ENCODE measurements around the gene HK2.
"Not testable (repeated sequence)": the region's sequence is repeated elsewhere in the genome, so short reads cannot be mapped to it uniquely, and the experiment has no call there.

The HK2 gene

GRCh38 chr2:74835831-74836674, 2.1 kb downstream of the HK2 start:
- DNase-seq: no peak

DNA sequence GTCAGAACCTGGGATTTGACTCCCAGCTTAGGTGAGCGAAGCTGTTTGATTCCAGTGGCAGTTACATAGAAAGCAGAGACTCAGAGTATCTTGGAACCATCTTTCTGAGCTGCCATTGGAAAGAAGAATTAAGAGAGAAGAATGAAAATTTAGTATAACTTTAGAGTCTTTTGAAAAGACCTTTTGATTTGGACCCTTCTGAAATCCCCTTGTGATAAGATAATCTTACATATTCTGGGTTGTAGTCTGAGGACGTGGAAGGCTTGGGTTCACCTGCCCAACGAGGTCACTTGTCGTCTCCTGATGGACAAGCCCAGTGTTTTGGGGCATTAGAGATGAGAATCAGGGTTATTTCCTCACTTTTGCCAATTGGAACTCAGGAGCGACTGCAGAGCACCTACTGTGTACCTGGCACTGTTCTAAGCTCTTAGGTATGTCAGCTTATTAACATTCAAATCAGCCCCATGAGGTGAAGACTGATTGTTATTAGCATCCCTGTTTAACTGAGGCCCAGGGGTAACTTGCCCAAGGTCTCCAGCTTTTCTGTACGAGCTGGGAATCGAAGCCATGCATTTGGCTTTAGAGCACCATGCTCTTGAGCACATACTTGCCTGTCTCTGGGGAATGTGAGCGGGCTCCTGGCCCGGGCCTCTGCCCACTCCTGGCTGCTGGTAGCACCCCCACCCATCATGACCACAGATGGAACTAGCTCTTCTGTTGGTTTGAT, 2.9 kb downstream of the HK2 start:
- no peak for DNase-seq

- DNase-seq: no peak
These were observed 7.7 kb downstream of the HK2 start for GRCh38 chr2:74841641-74842040.

DNA sequence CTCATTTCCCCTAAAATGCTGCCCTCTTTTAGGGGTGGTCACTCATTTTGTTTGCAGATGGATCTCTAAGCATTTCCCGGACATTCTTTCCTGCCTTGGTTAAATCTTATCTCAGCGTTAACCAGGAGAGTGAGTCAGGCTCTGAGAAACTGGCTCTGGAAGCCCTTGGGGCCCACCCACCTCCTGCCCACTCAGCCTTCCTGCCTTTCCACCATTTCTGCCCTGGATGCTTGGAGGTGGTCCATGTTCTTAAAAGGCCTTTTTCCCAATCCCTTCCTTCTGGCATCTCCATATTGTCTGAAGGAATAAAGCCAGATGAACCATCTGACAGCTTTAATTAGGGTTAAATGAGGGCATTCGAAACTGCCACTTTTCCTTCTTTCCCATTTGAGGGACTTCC, 9.5 kb downstream of the HK2 start:
- no peak for DNase-seq

DNA sequence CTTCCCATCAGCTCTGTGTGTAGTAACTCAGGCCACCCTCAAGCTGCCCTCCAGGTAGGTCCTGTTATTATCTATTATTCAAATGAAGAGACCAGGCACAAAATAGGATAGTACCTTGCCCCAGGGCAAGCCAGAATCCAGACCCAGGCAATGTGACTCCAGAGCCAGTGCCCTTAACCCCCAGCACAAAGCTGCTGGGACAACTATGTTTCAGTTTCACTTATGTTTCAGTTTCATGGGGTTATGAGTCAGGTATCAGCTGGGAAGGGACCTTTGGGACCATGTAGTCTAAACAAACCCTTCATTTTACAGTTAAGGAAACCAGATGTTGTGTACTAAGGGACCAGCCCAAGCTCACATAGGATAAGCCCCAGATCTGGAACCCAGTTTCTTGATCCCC, 10.0 kb downstream of the HK2 start:
- peak; percentile 27 for DNase-seq

- DNase-seq: no peak
These were observed 10.8 kb downstream of the HK2 start for GRCh38 chr2:74844752-74845151.

DNA sequence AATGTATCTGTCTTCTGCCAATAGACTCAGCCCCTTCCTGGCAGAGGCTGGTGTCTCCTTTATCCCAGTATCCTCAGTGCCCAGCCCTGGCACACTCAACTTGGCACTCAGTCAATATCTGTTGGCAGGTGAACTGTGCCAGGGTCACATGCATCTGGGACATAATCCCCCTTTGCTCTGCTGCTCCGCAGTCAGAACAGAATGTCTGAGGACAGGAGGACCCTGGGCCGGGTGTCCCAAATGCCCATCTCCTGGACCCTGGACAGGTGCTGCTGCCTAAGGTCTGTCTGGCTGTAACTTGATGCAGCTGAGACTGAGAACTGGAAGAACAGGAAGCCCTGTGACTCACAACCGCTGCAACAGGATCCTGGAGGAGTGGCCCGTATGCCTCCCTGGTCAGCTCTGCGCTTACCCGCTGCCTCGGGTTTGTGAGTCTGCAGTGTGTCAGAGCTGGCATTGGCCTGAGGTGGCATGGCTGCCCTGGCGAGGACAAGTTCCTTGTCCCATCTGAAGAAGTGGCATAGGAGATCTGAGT, 11.4 kb downstream of the HK2 start:
- peak; percentile 65 for DNase-seq

DNA sequence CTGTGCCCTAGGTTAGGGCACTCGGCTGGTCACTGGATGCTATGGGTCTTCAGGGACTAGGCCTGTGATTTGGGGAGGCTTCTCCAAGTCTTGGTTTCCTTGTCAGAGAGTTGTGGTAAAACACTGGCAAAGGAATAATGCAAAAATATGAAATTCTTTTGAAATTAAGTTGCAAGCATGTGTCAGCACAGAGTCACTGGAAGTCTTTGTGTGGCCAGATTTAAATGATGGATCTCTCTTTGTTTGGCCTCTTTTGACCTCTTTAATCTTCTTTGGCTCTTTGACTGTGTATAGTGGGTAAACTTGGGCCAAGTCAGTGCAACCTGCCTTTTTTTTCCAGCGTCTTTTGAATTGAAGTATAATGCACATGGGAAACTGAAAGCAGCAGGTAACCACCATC, 12.1 kb downstream of the HK2 start:
- no peak for DNase-seq

DNA sequence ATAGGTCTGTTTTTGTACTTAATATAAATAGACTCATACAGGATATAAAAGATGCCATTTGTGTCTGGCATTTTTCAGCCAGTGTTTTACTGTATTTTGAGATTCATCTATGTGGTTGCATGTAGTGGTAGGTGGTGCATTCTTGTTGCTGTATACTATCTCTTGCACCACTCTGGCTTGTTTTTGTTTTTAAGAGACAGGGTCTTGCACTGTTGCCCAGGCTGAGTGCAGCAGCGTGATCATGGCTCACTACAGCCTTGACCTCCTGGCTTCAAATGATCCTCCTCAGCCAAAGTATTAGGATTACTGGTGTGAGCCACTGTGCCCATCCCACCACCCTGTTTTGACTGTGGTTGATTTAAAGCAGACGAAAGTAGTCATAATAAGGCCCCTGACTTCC, 12.6 kb downstream of the HK2 start:
- DNase-seq: no peak

GRCh38 chr2:74847070-74847858, 13.3 kb downstream of the HK2 start:
- DNase-seq: no peak

GRCh38 chr2:74849228-74849892, 15.4 kb downstream of the HK2 start:
- DNase-seq: no peak

DNA sequence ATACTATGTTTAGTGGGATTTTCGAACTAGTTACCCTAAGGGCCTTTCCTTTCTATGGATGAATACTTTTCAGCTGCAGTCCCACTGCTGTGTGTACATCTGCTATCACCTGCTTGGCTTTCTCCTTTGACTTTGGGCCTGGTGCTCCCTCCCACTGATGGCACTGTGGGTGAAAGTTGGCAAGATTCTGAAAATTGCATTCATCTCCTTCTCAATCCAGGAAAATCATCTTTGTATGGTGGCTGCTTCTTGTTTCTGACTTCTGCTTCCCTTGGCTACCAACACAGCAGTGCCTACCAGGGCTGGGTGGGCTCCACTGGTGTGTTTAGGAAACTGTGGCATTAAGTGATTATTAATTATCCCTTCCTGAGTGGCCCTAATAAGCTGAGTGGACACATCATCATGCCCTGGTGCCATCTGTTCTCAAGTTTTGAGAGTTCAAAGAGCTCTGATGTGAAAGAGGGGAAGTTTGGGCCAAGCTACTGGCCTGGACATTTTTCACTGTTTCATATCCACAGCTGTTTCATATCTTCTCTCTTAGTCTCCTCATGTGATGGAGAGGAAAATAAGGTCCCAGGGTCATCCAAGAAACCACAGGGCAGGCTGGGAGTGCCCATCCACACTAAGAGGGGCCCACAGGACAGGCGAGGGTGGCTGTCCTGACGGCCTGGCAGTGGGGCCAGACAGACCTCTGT, 16.7 kb downstream of the HK2 start:
- DNase-seq: no peak

GRCh38 chr2:74851191-74851566, 17.3 kb downstream of the HK2 start:
- DNase-seq: no peak

GRCh38 chr2:74853360-74853759, 19.4 kb downstream of the HK2 start:
- not testable (repeated sequence) for DNase-seq

DNA sequence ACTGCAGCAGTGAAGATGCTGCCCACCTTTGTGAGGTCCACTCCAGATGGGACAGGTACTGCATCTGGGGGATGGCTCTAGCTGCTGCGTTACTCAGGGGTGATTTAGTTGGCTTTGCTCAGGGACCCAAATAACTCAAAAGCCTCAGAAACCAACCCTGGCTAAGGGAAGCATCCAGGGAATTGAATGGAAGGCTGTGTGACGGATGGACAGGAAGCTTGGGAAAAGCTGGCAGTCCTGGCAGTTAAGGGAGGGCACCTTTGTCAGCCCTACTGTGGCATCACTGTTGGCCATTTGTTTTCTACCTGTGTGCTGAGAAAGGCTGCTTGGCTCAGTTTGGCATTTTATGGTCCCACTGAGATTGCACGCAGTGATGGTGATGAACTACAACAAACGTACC, 20.5 kb downstream of the HK2 start:
- no peak for DNase-seq

- DNase-seq: not testable (repeated sequence)
These were observed 21.3 kb downstream of the HK2 start for GRCh38 chr2:74855114-74855707.

DNA sequence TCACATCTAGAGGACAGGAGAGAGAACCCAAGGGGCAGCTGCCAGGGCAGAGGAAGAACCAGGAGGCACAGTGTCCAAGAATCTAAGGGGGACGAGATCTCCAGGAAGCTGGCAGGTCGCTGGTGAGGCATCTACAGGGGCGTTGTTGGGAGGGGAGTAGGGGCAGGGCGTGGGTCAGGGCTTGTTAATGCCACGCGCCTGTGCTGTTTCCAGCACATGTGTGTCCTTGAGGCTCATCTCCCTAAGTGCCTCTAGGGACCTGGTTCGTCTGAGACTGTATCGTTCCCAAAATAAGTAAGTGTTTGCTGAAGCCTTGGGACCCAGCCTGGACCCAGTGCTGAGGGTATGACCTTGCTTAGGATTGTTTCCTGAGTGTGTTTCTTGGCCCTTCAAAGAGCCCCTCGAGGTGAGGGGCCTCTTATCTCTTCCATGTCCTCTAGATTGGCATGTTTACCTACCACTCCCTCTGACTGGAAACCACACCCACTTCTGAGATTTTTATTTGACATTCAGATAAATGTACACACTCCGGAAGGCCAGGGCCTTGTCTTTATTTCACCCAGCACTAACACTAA, 22.2 kb downstream of the HK2 start:
- no peak for DNase-seq

- DNase-seq: no peak
These were observed 22.7 kb downstream of the HK2 start for GRCh38 chr2:74856599-74856998.

DNA sequence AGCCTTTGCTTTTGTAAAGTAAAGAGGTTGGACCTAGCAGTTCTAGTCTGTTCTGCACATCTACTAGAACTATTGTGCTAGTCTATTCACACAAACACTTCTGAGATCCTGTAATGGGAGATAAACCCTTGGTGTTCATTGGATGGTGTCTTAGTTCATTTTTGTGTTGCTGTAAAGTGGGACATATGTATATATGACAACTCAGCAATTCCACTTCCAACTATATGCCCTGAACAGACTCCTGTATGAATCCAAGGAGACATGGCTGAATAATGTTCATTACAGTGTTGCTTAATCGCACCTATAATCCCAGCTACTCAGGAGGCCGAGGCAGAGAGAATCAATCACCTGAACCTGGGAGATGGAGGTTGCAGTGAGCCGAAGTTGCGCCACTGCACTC, 23.3 kb downstream of the HK2 start:
- no peak for DNase-seq

DNA sequence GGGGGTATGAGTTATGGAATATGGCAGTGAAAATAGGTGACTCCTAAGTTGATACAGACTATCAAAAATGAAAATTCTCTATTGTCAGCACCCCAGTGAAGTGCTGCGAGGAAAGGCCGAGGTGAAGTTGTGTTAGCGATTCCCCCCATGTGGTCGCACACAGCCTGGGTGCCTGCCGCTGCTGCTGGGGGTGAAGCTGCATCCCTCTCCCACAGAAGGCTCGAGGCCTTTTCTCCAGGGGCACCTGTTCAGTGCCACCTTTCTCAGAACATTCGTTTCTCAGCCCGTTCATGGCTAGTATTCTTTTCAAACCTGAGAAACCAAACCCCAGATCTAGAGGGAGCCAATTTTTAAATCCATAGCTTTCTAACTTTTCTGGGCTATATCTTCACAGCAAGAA, 23.8 kb downstream of the HK2 start:
- no peak for DNase-seq

GRCh38 chr2:74858281-74858680, 24.4 kb downstream of the HK2 start:
- no peak for DNase-seq
